Astrocyte (in vitro differentiated cells and primary cell): ENCODE measurements around the gene ZNF20. TPM values are rescaled to one million over a fixed set of nuclear protein-coding genes. Genes with fewer than 3 reads are reported as not detected.
"Not testable (repeated sequence)": the region's sequence is repeated elsewhere in the genome, so short reads cannot be mapped to it uniquely, and the experiment has no call there.

Experiments used
- DNase-seq: peaks from one replicate; pipeline ENCODE4 v3.0.0-alpha.2; 2010; ENCODE audit warnings: low read depth
- FAIRE-seq: peaks from 2 replicates; lab custom pipeline; 2011; peaks lifted over from hg19 to GRCh38; lab: Jason Lieb, UNC
- H2AFZ ChIP-seq: 2 replicates; pipeline ENCODE4 v1.6.0; 2012; ENCODE audit warnings: low read depth, low read length, inconsistent platforms
- H3K27ac ChIP-seq: 2 replicates; pipeline ENCODE4 v1.5.1; 2011; ENCODE audit warnings: low read depth, low read length, inconsistent platforms
- H3K27me3 ChIP-seq: 2 replicates; pipeline ENCODE4 v1.6.0; 2011; ENCODE audit warnings: low read length, inconsistent platforms; ENCODE audit not compliant: insufficient read depth
- H3K36me3 ChIP-seq: 2 replicates; pipeline ENCODE4 v1.5.1; 2011; ENCODE audit warnings: low read length, inconsistent platforms; ENCODE audit not compliant: insufficient read depth
- H3K4me1 ChIP-seq: 2 replicates; pipeline ENCODE4 v1.5.1; 2011; ENCODE audit warnings: low read length, inconsistent platforms; ENCODE audit not compliant: insufficient read depth
- H3K4me2 ChIP-seq: 2 replicates; pipeline ENCODE4 v1.6.0; 2012; ENCODE audit warnings: low read length, inconsistent platforms
- H3K4me3 ChIP-seq: 2 replicates; pipeline ENCODE4 v1.5.1; 2011; ENCODE audit warnings: low read depth, mild to moderate bottlenecking, low read length, inconsistent platforms; ENCODE audit not compliant: insufficient read depth
- H3K79me2 ChIP-seq: 2 replicates; pipeline ENCODE4 v1.6.0; 2012; ENCODE audit warnings: mild to moderate bottlenecking, low read length, inconsistent platforms; ENCODE audit not compliant: insufficient read depth
- H3K9ac ChIP-seq: 2 replicates; pipeline ENCODE4 v1.6.0; 2012; ENCODE audit warnings: mild to moderate bottlenecking, low read length, inconsistent platforms
- H3K9me3 ChIP-seq: 2 replicates; pipeline ENCODE4 v1.5.1; 2012; ENCODE audit warnings: low read depth, mild to moderate bottlenecking, low read length, inconsistent platforms; ENCODE audit not compliant: insufficient read depth
- H4K20me1 ChIP-seq: 2 replicates; pipeline ENCODE4 v1.6.0; 2012; ENCODE audit warnings: low read length, inconsistent platforms; ENCODE audit not compliant: insufficient read depth
- H3K27ac Mint-ChIP-seq: one replicate; pipeline ENCODE4 v1.8.0; 2021; ENCODE audit warnings: mild to moderate bottlenecking, mixed read lengths; ENCODE audit not compliant: unreplicated experiment
- H3K27me3 Mint-ChIP-seq: one replicate; pipeline ENCODE4 v1.8.0; 2021; ENCODE audit warnings: low read depth, mixed read lengths; ENCODE audit not compliant: unreplicated experiment
- H3K36me3 Mint-ChIP-seq: one replicate; pipeline ENCODE4 v1.8.0; 2021; ENCODE audit warnings: low read depth, mixed read lengths; ENCODE audit not compliant: unreplicated experiment
- H3K4me1 Mint-ChIP-seq: one replicate; pipeline ENCODE4 v1.8.0; 2021; ENCODE audit warnings: low read depth, mixed read lengths; ENCODE audit not compliant: unreplicated experiment
- H3K4me3 Mint-ChIP-seq: one replicate; pipeline ENCODE4 v1.8.0; 2021; ENCODE audit warnings: mild to moderate bottlenecking, moderate library complexity, mixed read lengths; ENCODE audit not compliant: unreplicated experiment
- H3K9me3 Mint-ChIP-seq: one replicate; pipeline ENCODE4 v1.8.0; 2021; ENCODE audit warnings: mild to moderate bottlenecking, mixed read lengths; ENCODE audit not compliant: unreplicated experiment
- EZH2 ChIP-seq: IDR thresholded peaks from 2 replicates; pipeline ENCODE4 v1.6.1; 2012; ENCODE audit warnings: mild to moderate bottlenecking, low read length, inconsistent platforms; ENCODE audit not compliant: insufficient read depth
- total RNA-seq: library from RNA; stranded (reverse); gene quantifications from 2 replicates; pipeline ENCODE4 v1.2.1, GENCODE V29; 2021
- TF ChIP-seq, protein P1 (sequence below): IDR thresholded peaks from 2 replicates; pipeline ENCODE4 v1.5.1; 2011; ENCODE audit warnings: low read depth, mild to moderate bottlenecking, inconsistent platforms, low read length, moderate library complexity; ENCODE audit not compliant: insufficient read depth

Gene ZNF20
- total RNA-seq, 1 donor from 2014 or later, result 8.2 TPM

DNA sequence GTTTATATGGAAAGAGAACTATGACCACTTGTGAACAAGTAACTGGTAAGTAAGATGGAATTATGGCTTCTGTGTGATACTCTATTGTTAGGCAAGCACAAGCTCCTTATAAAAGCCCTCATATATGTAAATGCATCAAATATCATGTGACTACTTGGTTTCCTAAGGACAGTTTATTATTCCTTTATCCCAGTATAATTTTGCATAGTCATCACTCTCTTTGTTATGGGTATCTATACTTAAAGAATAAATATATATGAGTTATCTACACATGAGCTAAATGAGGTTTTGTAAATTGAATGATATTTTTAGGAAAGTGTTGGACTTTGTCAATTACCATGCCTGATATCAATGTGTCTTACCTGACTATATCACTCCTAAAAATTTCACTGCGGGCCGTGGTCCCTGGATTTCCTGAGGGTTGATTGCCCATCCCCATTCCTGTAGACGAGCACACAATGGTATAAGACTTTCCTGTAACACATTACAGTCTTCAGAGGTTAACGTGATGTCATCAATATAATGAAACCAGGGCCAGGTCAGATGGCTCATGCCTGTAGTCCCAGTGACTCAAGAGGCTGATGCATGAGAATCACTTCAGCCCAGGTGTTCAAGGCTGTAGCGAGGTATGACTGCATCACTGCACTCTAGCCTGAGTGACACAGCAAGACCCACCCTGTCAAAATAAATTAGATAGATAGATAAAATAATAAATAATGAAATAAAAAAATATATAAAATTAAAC is 54.9 kb downstream of the ZNF20 start:
- DNase-seq, result no peak
- no peaks in the 10 kb centered on the region for H3K79me2 ChIP-seq
- no peak overlapping the region for H3K9ac ChIP-seq
- no peaks in the 10 kb centered on the region for H4K20me1 ChIP-seq
- no peak overlapping the region for H3K4me3 ChIP-seq
- Mint-ChIP-seq H3K27me3 (no peaks in the 10 kb centered on the region), H3K4me1 (no peaks in the 10 kb centered on the region), H3K4me3 (no peak overlapping the region), H3K9me3 (peaks cover 19% of the 10 kb centered on the region), H3K36me3 (no peaks in the 10 kb centered on the region), H3K27ac (no peak overlapping the region)
- no peak overlapping the region for H2AFZ ChIP-seq
- no peaks in the 10 kb centered on the region for H3K27me3 ChIP-seq
- no peaks in the 10 kb centered on the region for H3K4me1 ChIP-seq
- H3K9me3 ChIP-seq, result peaks cover 13% of the 10 kb centered on the region
- H3K36me3 ChIP-seq, result no peaks in the 10 kb centered on the region
- no peak for FAIRE-seq
- H3K27ac ChIP-seq, result no peak overlapping the region
- H3K4me2 ChIP-seq, result no peak overlapping the region
- no peak for TF ChIP-seq EZH2
- TF ChIP-seq, protein P1, sequence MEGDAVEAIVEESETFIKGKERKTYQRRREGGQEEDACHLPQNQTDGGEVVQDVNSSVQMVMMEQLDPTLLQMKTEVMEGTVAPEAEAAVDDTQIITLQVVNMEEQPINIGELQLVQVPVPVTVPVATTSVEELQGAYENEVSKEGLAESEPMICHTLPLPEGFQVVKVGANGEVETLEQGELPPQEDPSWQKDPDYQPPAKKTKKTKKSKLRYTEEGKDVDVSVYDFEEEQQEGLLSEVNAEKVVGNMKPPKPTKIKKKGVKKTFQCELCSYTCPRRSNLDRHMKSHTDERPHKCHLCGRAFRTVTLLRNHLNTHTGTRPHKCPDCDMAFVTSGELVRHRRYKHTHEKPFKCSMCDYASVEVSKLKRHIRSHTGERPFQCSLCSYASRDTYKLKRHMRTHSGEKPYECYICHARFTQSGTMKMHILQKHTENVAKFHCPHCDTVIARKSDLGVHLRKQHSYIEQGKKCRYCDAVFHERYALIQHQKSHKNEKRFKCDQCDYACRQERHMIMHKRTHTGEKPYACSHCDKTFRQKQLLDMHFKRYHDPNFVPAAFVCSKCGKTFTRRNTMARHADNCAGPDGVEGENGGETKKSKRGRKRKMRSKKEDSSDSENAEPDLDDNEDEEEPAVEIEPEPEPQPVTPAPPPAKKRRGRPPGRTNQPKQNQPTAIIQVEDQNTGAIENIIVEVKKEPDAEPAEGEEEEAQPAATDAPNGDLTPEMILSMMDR, result no peak

DNA sequence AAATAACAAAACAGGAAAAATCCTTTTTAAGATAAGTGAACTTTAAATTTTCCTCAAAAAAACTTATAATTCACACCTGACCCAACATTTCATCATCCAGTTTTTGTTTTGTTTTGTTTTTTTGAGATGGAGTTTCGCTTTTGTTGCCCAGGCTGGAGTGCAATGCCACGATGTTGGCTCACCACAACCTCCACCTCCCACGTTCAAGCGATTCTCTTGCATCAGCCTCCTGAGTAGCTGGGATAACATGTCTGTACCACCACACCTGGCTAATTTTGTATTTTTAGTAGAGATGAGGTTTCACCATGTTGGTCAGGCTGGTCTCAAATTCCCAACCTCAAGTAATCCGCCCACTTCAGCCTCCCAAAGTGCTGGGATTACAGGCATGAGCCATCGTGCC is 56.8 kb downstream of the ZNF20 start:
- H3K27me3 ChIP-seq, H3K9ac ChIP-seq, H3K4me1 ChIP-seq, DNase-seq, H3K79me2 ChIP-seq, H3K36me3 Mint-ChIP-seq, FAIRE-seq, H4K20me1 ChIP-seq, H3K4me1 Mint-ChIP-seq, H3K27ac ChIP-seq, H3K27ac Mint-ChIP-seq, H3K36me3 ChIP-seq, H3K4me2 ChIP-seq, H3K4me3 ChIP-seq, H2AFZ ChIP-seq, H3K4me3 Mint-ChIP-seq, H3K27me3 Mint-ChIP-seq: not testable (repeated sequence)
- H3K9me3 ChIP-seq, result peaks cover 29% of the 10 kb centered on the region
- peaks cover 19% of the 10 kb centered on the region for H3K9me3 Mint-ChIP-seq

Other genes with a start within 250 kb of the ZNF20 start
- gene ZNF700, start 215.2 kb downstream of the ZNF20 start, total RNA-seq, result not detected in 2 replicates
- not detected in 2 replicates for gene ZNF763, start 175.3 kb downstream of the ZNF20 start, total RNA-seq
- not detected in 2 replicates for gene ZNF433, start 104.7 kb downstream of the ZNF20 start, total RNA-seq
- not detected in 2 replicates for gene ZNF878, start 87.4 kb downstream of the ZNF20 start, total RNA-seq
- not detected in 2 replicates for gene ZNF844, start 75.6 kb downstream of the ZNF20 start, total RNA-seq
- gene ZNF625, start 16.4 kb upstream of the ZNF20 start, total RNA-seq, result 13.7 and 16.1 TPM in 2 replicates
- 8.3 and 11.1 TPM in 2 replicates for gene ZNF136, start 22.7 kb upstream of the ZNF20 start, total RNA-seq
- gene ZNF44, start 154.5 kb upstream of the ZNF20 start, total RNA-seq, result 0.09 TPM in 1 of 2 replicates, not detected in the other
- gene ZNF563, start 193.3 kb upstream of the ZNF20 start, total RNA-seq, result not detected in 2 replicates
- gene ZNF442, start 225.3 kb upstream of the ZNF20 start, total RNA-seq, result 0.38 and 0.95 TPM in 2 replicates